HK-2 (cell line): ENCODE results near the gene LDB1.

Experiments used
- DNase-seq: peaks from one replicate; pipeline ENCODE4 v3.0.0-alpha.2; 2018; ENCODE audit not compliant: unreplicated experiment

The LDB1 gene

GRCh38 chr10:102120142-102120990, at the start of gene LDB1:
LDB1 (minus strand) TSS chr10:102120368; CDS start chr10:102120110, 258 bp downstream.
- peak; percentile 80 for DNase-seq

- no peak for DNase-seq
Observed at GRCh38 chr10:102167861-102168260, 47.7 kb upstream of the LDB1 start.

- no peak for DNase-seq
Observed at GRCh38 chr10:102163342-102163989, 43.3 kb upstream of the LDB1 start.

- no peak for DNase-seq
Observed at GRCh38 chr10:102159831-102160230, 39.7 kb upstream of the LDB1 start.

GRCh38 chr10:102159051-102159597, 39.0 kb upstream of the LDB1 start:
- DNase-seq = no peak

GRCh38 chr10:102157224-102157623, 37.1 kb upstream of the LDB1 start:
- no peak for DNase-seq

- no peak for DNase-seq
Observed at GRCh38 chr10:102154466-102155116, 34.4 kb upstream of the LDB1 start.

- no peak for DNase-seq
Observed at GRCh38 chr10:102153093-102153620, 33.0 kb upstream of the LDB1 start.

- DNase-seq = no peak
Observed at GRCh38 chr10:102152545-102152890, 32.4 kb upstream of the LDB1 start.

- peak; percentile 100 for DNase-seq
Observed at GRCh38 chr10:102151774-102152544, 31.8 kb upstream of the LDB1 start, which contains the start of gene NOLC1. NOLC1 (plus strand) TSS chr10:102152389; CDS start chr10:102152411, 22 bp downstream.

- peak; percentile 34 for DNase-seq
Observed at GRCh38 chr10:102150970-102151773, 31.0 kb upstream of the LDB1 start.

- DNase-seq = no peak
Observed at GRCh38 chr10:102148275-102148674, 28.1 kb upstream of the LDB1 start.

GRCh38 chr10:102147561-102147960, 27.4 kb upstream of the LDB1 start:
- no peak for DNase-seq

- no peak for DNase-seq
Observed at GRCh38 chr10:102146971-102147428, 26.8 kb upstream of the LDB1 start.

- no peak for DNase-seq
Observed at GRCh38 chr10:102141583-102142107, 21.5 kb upstream of the LDB1 start.

GRCh38 chr10:102140913-102141540, 20.9 kb upstream of the LDB1 start:
- no peak for DNase-seq

GRCh38 chr10:102140218-102140617, 20.1 kb upstream of the LDB1 start:
- DNase-seq = no peak

GRCh38 chr10:102139281-102140110, 19.3 kb upstream of the LDB1 start:
- no peak for DNase-seq
